Measurements from ENCODE around the gene GPC4. TPM values are rescaled to one million over a fixed set of nuclear protein-coding genes. Genes with fewer than 3 reads are reported as not detected.

The GPC4 gene
- total RNA-seq, 2 donors from 2014 or later = 15.3 to 16.7 TPM

DNA sequence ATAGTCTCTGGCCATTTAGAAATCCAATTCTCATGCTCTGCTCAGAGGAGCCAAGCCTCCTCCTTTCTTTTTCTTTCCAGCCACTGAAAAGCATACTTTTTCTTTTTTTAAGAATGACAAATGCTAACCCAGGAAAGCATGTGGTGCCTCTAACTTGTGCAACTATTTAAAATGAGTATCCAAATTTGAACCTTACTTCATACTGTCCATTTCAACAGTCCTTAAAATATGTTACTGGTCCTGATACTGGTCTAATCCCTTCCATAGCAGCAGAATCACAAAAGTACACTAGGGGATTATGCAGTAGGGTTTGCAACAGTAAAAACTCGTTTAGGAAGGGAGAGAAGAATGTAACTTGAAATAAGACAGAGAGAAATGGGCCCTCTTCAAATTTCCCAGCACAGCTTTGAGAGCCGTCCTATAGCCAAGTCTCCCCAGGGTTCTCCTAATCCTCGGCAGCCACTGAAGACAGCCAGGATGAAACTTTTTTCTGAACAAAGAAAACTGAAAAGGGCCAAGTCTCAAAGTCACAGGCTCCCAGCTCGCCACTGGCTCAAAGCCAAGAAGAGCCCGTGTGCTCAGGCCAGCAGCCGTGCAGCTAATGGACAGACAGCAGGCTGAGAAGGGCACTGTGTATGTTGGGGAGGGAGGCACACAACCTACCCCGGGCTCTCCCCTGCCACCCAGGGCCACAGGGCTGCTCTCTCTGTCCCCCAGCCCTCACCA, 39.5 kb downstream of the GPC4 start:
- ATAC-seq (peak; percentile 45), DNase-seq (peak in 1 of 2 donors; percentile 48)
- intact Hi-C loops (cut with DNase I, micrococcal nuclease) = no loop called here

DNA sequence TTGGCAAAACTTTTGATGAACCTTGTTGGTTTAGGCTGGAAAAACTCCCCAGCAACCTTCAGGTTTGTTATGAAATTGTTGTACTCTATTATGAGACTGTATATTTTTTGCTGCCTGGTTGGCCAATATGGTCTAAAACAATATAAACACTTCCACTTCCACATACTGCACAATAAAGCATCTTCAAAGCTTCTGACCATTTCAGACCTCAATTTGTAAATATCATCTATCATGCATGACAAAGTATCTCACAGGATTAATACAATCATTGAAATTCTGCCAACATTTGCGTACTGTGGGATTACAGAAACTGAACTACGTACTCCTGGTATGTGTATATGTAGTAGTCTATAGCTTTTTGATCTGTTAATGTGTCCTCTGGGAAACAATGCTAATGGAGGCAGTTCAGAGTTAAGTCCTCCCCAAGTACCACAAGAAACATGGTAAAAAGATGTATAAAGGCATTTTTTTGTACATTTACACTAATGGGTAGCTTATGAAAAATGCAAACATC, 40.4 kb downstream of the GPC4 start:
- intact Hi-C loops (cut with DNase I, micrococcal nuclease) = no loop called here
- ATAC-seq (no peak), DNase-seq (no peak)

DNA sequence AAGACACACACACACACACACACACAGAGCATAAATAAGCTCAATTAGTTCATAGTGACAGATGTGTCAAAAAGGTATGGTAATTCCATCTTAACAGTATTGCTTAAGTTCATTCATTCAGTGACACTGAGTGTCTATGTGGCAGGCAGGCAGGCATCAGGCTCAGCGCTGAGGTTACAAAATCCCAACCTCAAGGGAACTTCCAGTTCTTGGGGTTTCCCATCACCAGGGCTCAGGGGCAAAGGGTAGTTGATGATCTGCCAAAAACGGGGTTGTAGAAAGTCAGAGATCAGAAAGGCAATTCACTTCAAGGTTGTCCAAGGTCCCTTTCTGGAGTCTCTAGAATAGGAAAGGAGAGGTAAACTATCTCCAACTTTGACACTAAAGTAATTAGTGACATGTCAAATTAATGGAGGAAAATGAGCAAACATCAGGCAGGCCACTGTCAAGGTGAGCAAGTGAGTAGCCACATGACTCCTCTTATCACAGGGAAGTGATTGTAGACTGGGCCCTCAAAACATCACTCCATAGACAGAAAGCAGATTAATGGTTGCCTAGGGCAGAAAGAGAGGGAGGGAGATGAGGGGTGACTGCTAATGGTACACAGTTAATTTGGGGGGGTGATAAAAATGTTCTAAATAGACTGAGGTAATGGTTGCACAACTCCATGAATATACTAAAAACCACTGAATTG, 41.8 kb downstream of the GPC4 start:
- DNase-seq (peak in 1 of 2 donors; percentile 23), ATAC-seq (peak; percentile 60)
- intact Hi-C loops (cut with DNase I, micrococcal nuclease) = no loop called here

DNA sequence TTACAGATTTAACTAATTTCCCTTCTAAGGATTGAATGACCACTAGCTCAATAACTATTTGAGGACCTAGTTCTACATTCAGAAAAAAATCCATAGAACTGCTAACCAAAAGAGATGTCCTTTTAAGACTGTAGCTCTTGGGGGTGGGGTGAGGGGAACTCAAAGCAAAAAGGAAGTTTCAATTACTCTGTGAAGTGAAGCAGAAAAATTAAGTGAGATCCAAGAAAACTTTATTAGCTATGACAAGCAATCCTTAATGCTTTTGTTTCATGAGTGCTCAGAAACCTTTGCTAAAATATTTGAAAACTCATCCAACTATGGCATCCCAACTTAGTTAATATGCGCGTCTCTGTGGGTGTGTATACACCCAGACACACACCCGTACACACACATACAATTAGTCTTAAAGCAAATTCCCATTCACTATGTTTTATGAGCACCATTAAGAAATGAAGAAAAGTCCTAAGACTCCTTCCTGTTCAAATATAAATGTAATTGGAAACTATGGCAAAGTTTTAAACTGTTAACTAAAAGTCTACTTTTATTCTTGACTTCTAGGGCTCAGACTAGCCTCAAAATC, 44.5 kb downstream of the GPC4 start:
- intact Hi-C loops (cut with DNase I, micrococcal nuclease) = no loop called here
- DNase-seq (no peak), ATAC-seq (peak; percentile 36)

DNA sequence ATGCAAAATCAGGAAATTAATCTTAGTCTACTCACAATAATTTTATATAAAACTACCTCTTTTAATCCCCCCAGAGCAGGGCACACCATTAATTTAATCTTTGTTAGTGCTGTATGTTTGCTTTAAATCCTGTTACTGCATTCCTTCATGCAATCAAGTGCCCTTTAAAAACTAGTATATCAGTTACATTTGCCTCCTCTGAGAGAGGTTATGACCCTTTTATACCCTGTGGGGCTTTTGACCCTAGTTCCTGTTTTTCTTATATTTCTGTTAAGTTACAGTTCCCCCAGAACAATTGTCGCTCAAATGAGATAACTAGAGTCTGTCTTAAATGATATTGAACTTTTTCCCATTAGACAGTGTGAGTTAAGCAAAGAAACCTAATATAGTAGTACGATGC, 46.2 kb downstream of the GPC4 start:
- no peak for DNase-seq
- no peak for ATAC-seq
- intact Hi-C loops (cut with DNase I, micrococcal nuclease) = no loop called here

DNA sequence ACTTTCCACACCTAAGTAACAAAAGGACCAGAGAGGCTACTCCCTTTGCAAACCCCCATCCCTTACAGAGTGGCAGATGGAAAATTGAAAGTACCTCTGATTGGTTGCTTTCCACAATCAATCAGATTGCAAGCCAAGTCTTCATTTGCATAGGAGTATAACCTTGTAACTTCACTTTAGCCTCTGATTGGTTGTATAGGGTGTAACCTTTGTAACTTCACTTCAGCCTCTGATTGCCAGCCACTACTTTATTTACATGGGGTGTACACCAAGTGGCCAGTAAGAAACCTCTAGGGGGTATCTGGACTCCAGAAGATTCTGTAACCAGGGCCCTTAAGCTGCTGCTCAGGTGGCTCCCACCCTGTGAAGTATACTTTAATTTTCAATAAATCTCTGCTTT, 48.6 kb downstream of the GPC4 start:
- DNase-seq (no peak), ATAC-seq (peak; percentile 66)
- intact Hi-C loops (cut with DNase I, micrococcal nuclease) = no loop called here

DNA sequence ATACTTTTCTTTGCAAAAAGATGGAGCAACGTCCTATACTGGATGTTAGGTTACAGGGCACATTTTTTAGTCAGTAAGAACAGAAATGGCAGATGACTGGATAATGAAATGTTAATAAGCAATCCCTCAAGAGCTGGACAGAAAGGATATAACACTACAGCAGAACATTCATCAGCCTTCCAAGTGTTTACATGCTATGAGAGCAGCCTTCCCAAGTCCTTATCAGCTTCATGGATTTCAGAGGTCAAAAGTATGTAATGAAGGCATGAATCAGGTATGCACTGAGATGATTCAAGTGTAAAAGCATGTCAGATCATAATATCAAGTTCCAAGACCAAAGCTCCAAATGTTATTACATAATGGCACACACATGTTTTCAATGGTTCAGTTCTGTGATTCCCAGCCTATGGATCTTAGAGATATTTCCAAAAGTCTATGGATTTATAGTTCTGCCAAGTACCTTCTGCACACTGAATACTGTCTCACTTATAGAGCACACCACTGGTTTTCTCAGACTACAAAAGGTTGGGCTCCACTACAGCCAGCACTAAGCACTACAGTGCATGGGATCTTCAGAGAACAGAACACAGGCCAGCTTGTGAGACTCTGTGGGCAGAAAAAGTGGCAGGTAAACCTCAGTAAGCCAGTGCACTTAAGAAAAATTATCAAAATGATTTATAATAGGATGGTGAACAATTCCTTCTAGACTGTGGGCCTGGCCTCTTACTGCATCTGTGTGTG, 49.2 kb downstream of the GPC4 start:
- DNase-seq = no peak
- ATAC-seq = no peak

DNA sequence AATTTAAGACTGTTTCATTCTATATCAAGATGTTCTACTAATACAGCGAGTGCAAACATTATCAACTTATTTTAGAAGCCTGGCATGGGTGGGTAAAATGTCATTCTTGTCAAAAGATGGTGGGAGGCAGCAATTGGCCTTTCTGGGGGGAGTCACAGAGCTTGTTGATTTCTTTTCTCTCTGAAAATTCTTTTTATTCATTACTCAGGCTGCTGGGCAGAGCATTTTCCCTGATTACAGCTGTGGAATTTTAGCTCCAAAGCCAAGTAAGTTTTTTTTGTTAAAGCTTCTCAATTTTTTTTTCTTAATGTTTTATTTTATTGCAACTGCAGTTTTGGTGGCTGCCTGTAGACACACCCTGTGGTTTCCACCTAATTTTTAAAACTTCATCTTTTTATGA, 50.4 kb downstream of the GPC4 start:
- DNase-seq = no peak
- no peak for ATAC-seq
- intact Hi-C loops (cut with DNase I, micrococcal nuclease) = no loop called here

More for the DNA sequence above, 49.2 kb downstream of the GPC4 start:
- intact Hi-C loops (cut with DNase I, micrococcal nuclease) = no loop called here

DNA sequence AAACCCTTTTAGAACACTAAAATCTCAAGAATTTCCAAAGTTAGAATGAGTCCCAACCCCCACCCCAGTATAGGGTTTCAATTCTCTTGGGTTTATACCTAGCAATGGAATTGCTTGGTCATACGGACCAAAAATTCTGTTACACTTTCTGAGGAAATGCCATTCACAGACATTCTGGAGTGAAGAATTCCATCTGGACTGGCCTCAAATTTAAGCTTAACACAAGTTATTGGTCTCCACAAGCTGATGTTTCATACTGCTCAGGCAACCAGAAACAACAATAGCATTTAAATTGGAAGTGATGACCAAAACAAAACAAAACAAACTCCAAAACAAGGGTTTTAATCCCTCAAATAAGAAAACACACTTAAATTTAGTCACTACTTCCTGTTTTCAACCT, 51.1 kb downstream of the GPC4 start:
- intact Hi-C loops (cut with DNase I, micrococcal nuclease) = no loop called here
- DNase-seq (no peak), ATAC-seq (no peak)

DNA sequence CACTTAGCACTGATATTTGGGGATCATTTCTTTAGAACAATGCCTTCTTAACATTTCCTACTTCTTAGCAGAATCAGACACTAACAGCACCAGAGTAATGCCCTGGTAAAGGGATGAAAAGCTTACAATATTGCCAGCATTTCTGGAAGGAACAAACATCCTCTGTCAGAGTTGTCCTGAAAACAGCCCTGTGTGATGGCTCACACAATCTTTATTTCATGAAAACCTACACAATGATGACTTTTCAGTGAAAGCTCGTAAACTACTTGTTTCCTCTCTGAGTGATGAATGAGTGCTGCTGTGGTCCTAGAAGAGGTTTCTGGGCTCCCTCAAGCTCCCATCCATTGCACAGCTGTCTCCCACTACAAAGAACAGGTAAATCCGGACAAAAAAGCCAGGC, 52.8 kb downstream of the GPC4 start:
- ATAC-seq = no peak
- no peak for DNase-seq
- intact Hi-C loops (cut with DNase I, micrococcal nuclease) = no loop called here

DNA sequence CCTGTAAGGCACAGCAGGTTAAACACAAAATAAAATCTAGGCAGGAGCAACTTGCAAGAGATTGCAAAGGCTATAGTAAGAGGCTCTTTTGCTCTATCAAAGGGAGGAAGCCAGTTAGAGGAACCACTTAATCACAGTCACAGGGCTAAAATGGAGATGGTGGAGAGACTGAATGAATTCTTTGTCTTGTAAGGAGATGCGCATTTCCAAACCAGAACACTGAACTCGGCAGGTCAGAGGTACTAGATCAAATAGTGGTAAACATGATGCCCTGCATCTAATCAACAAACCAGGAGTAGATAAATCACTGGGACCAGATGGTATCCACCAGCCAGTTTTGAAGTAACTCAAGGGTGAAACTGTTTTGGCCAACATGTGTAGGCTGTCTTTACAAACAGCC, 55.8 kb downstream of the GPC4 start:
- no peak for DNase-seq
- ATAC-seq = no peak
- intact Hi-C loops (cut with DNase I, micrococcal nuclease) = no loop called here

DNA sequence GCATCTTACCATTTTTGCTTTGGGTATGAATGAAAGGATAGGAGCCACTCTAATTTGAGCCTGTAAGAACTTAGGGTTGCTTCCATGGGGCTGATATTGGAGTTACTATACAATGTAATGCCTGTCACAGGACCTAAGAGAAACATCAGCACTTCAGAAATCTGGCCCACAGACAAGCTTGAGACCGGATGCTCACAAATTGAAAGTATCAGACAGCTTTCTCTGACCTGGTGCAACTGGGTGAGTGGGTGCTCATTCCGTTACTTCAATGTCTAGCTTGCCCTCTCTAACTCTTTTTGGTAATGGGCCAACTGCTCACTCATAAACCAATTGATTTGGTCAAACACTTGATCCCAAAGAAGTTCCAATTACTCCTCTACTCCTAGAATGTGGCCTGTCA, 62.1 kb downstream of the GPC4 start:
- ATAC-seq (no peak), DNase-seq (no peak)
- intact Hi-C loops (cut with DNase I, micrococcal nuclease) = no loop called here

DNA sequence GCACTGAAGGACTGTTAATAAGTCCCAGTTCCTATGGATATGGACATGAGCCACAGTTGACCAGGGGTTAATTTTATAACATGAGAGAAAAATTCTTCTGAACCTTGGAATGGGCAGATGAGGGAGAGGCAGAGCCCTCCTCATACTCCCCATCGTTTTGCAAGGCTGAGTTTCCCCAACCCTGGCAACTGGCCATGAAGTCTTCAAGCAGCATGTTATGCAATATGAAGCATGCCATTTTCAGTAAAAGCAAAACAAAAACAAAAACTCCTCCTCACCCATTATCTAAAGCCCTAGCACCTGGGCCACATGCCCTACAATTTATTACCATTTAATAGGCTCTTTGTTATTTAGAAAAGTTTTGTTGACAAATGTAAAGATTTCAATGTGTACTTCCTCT, 64.5 kb downstream of the GPC4 start:
- ATAC-seq = no peak
- DNase-seq = peak in 1 of 2 donors; percentile 43
- intact Hi-C loops (cut with DNase I, micrococcal nuclease) = no loop called here

DNA sequence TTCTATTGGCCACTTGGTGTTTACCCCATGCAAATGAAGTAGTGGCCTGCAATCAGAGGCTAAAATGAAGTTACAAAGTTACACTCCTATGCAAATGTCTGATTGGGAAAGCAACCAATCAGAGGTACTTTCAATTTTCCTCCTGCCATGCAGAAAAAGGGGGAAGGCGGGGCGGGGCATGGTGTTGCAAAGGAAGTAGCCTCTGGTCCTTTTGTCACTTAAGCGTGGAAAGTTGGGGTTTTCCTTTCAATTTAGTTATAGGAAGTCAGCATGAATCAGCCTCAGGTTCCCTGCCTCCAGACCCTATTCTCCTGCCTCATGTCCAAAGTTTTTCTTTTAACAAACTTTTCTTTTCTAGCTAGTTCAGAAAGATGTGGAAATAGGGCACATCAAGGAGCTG, 69.3 kb downstream of the GPC4 start:
- DNase-seq (no peak), ATAC-seq (no peak)
- intact Hi-C loops (cut with DNase I, micrococcal nuclease) = no loop called here

DNA sequence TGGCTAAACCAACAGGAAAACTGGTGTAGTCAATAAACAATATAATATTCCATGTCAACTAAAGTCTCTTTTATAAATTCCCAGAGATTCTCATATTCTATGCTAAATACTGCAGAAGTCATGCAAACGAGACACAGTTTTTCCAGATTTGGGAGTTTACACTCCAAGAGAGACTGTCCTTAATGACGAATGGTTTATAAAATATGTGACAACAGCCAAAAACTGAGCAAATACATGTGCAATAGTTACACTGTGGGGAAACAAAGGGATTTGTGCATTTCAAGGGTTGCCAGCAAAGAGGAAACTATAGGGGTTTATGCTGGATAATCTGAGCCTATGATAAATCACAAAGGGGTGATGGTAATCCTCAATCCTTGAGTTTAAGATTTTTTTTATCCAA, 75.7 kb downstream of the GPC4 start:
- DNase-seq (no peak), ATAC-seq (no peak)
- intact Hi-C loops (cut with DNase I, micrococcal nuclease) = no loop called here

DNA sequence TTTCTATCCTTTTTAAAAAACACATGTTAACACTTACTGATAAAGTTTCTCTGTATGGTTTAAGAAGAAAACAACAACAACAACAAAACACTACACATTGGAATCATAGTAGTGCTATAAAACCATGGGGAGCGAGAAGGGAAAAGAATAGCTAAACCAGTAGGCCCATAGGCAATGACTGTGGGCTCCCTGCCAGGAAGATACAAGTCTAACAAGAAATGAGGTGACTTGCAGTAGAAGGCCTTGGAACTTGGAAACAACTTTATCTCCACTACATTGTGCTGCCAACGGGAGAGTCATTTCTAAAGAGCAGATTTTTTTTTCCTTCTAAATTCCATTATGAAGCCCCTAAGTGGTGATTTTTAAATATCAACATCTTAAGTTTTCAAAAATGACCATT, 78.0 kb downstream of the GPC4 start:
- ATAC-seq = peak; percentile 77
- intact Hi-C loops (cut with DNase I, micrococcal nuclease) = no loop called here
- peak; percentile 27 to 64 for DNase-seq

DNA sequence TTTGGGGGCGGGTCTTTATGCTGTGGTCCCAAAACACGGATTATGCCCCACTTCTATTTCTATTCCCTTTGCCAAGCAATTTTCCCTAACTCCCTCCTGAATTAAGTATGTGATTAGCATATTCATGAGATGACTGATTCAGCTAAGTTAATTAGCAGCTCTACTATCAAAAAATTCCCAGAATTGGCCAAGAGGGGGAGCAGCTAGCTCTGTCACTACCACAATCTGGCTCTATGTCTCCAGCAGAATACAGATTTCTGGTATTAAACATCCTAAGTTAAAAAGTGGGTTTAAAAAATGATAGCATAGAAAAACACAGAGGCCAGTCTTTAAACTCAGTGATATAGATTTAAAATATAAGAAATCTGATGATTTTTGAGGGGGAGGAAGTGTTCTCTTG, 80.3 kb downstream of the GPC4 start:
- intact Hi-C loops (cut with DNase I, micrococcal nuclease) = no loop called here
- ATAC-seq = peak; percentile 46

DNA sequence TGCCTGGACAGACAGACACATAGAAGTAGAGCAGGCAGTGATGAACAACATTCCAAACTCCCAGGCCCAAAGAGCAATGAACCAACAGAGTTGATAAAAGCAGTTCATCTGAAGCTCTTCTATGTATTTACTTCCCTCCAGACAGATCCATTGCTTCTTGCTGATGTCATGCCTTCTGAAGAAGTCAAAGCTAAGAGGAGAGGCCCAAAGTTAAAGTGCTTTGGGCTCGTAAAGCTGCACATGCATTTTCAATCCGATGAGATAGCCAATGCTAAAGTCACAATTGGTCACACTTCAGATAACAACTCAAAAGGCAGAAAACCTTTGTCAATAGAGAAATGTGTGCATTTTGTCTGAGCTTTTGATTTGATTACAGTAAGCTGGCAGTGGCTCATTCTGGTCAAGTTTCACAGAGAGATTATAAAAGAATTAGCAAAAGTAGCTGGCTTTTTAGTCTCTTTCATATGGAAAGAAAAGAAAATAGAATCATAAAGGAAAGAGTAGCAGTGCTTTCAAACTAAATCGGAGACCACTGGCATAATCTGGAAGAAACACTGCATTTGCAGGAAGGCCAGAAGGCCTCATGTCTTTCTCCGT, 82.0 kb downstream of the GPC4 start:
- intact Hi-C loops (cut with DNase I, micrococcal nuclease) = loop anchor here in 1 of 2 donors (5.0 kb wide), 1 partner anchor 339 kb away; no protein-coding TSS in a partner anchor
- no peak for ATAC-seq
- no peak for DNase-seq

More for the DNA sequence above, 80.3 kb downstream of the GPC4 start:
- DNase-seq = peak in 1 of 2 donors; percentile 11

DNA sequence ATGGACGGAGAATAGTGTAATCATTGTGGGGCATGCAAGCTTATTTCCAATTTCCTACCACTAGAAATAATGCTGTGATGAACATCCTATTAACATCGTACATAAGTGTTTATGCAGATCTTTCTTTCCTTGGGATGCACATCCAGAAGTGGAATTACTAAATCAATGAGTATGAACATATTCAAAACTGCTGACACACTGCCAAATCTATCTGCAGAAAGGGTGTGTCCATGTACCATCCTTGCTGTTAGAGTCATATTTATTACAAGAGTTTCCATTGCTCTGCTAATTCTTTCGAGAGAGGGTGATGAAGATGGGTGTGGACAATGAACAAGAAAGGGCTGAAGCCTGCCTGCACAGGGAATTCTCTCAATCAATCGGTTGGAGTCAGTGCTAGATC, 82.6 kb downstream of the GPC4 start:
- no peak for ATAC-seq
- intact Hi-C loops (cut with DNase I, micrococcal nuclease) = loop anchor here in 1 of 2 donors (5.0 kb wide), 1 partner anchor 340 kb away; no protein-coding TSS in a partner anchor
- no peak for DNase-seq

Measured in left colon (tissue), 2 donors.